ENCODE data around the gene SH3PXD2A.
"Not testable (repeated sequence)": the region's sequence is repeated elsewhere in the genome, so short reads cannot be mapped to it uniquely, and the experiment has no call there.

The SH3PXD2A gene

GRCh38 chr10:103767756-103768155 lies 87.6 kb downstream of the SH3PXD2A start:
- no peak for DNase-seq (ENCODE audit: low spot score)

GRCh38 chr10:103766751-103767505 lies 88.4 kb downstream of the SH3PXD2A start:
- DNase-seq (ENCODE audit: low spot score) = no peak

GRCh38 chr10:103765981-103766380 lies 89.4 kb downstream of the SH3PXD2A start:
- DNase-seq (ENCODE audit: low spot score) = no peak

- no peak for DNase-seq (ENCODE audit: low spot score)
These were observed 90.2 kb downstream of the SH3PXD2A start for GRCh38 chr10:103765168-103765567.

GRCh38 chr10:103764296-103765088 lies 90.9 kb downstream of the SH3PXD2A start:
- no peak for DNase-seq (ENCODE audit: low spot score)

GRCh38 chr10:103763374-103764202 lies 91.8 kb downstream of the SH3PXD2A start:
- DNase-seq (ENCODE audit: low spot score) = no peak

- DNase-seq (ENCODE audit: low spot score) = no peak
These were observed 92.5 kb downstream of the SH3PXD2A start for GRCh38 chr10:103762916-103763315.

- DNase-seq (ENCODE audit: low spot score) = no peak
These were observed 93.2 kb downstream of the SH3PXD2A start for GRCh38 chr10:103762162-103762561.

- DNase-seq (ENCODE audit: low spot score) = no peak
These were observed 94.1 kb downstream of the SH3PXD2A start for GRCh38 chr10:103761075-103761920.

GRCh38 chr10:103760233-103760632 lies 95.1 kb downstream of the SH3PXD2A start:
- not testable (repeated sequence) for DNase-seq (ENCODE audit: low spot score)

GRCh38 chr10:103759100-103759781 lies 96.1 kb downstream of the SH3PXD2A start:
- DNase-seq (ENCODE audit: low spot score) = no peak

- DNase-seq (ENCODE audit: low spot score) = no peak
These were observed 97.1 kb downstream of the SH3PXD2A start for GRCh38 chr10:103758294-103758681.

GRCh38 chr10:103757531-103758293 lies 97.7 kb downstream of the SH3PXD2A start:
- DNase-seq (ENCODE audit: low spot score) = no peak

- DNase-seq (ENCODE audit: low spot score) = no peak
These were observed 99.0 kb downstream of the SH3PXD2A start for GRCh38 chr10:103756277-103756869.

- DNase-seq (ENCODE audit: low spot score) = no peak
These were observed 102.6 kb downstream of the SH3PXD2A start for GRCh38 chr10:103752680-103753248.

GRCh38 chr10:103751667-103752290 lies 103.6 kb downstream of the SH3PXD2A start:
- no peak for DNase-seq (ENCODE audit: low spot score)

- no peak for DNase-seq (ENCODE audit: low spot score)
These were observed 104.5 kb downstream of the SH3PXD2A start for GRCh38 chr10:103750836-103751235.

GRCh38 chr10:103749779-103750178 lies 105.6 kb downstream of the SH3PXD2A start:
- DNase-seq (ENCODE audit: low spot score) = no peak
